ENCODE results near the gene FAM184B. TPM values are rescaled to one million over a fixed set of nuclear protein-coding genes. Genes with fewer than 3 reads are reported as not detected.

FAM184B gene
- 0.10 TPM in 1 of 2 replicates, not detected in the other for total RNA-seq (2014; rRNA removed; shearing (Covaris generic); ENCODE audit: low replicate concordance)

GRCh38 chr4:17781300-17782287 lies at the start of gene FAM184B:
TSS of gene FAM184B (minus strand) at chr4:17781621. CDS start at chr4:17781299, 322 bp downstream.
- Histone ChIP-seq H3K27me3 (no peaks in the 10 kb centered on the region; the same call in 1 of the 2 replicates), H3K36me3 (no peaks in the 10 kb centered on the region), H3K9me3 (no peaks in the 10 kb centered on the region), H3K4me3 (peak within 1 kb of the TSS; percentile 37)
- peak; percentile 6 for DNase-seq

DNA sequence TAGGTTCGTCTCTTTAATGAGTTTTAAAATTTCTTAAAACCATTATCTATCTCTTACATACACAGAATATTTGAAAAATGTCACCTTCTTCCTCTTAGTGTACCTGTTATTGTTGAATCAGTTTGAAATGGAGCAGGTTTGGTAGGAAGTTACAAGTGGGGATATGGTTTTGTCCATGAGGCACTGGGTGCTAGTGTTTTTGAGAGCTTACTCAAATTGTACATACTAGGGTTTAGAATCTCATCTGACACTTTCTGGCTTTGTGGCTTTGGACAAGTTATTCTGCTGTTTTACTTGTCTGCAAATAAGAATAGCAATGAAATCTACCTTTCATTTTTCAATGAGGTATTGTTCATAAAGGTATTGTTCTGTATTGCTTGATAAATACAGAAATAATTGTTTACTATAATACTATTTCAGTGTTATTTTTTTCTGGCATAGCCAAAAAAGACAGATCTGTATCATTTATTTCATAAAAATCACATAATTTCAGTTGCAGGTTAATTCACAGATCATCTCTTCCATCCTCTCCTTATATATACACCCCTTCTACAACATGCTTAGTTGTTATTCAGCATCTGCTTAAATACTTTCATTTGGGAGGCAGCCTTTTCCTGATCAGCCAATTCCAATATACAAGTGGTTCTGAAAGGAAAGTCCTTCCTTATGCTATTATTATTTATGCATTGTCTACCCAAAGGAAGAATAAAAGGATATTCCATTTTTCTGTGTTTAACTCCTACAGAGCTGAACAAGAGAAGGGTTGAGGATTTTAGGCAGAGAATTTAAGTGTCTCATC lies 42.6 kb upstream of the FAM184B start:
- no peak for DNase-seq
- H3K36me3 ChIP-seq: peaks cover 62% of the 10 kb centered on the region
- no peak overlapping the region for H3K4me3 ChIP-seq
- H3K27me3 ChIP-seq: no peaks in the 10 kb centered on the region
- H3K9me3 ChIP-seq: no peaks in the 10 kb centered on the region

- H3K4me3 ChIP-seq: no peak overlapping the region
- H3K36me3 ChIP-seq: peaks cover 45% of the 10 kb centered on the region
- no peak for DNase-seq
- no peaks in the 10 kb centered on the region for H3K27me3 ChIP-seq
- H3K9me3 ChIP-seq: no peaks in the 10 kb centered on the region
Measured at GRCh38 chr4:17817027-17817426, 35.6 kb upstream of the FAM184B start.

GRCh38 chr4:17816142-17816541 lies 34.7 kb upstream of the FAM184B start:
- H3K4me3 ChIP-seq: no peak overlapping the region
- H3K27me3 ChIP-seq: no peaks in the 10 kb centered on the region
- peaks cover 48% of the 10 kb centered on the region for H3K36me3 ChIP-seq
- no peaks in the 10 kb centered on the region for H3K9me3 ChIP-seq
- no peak for DNase-seq

DNA sequence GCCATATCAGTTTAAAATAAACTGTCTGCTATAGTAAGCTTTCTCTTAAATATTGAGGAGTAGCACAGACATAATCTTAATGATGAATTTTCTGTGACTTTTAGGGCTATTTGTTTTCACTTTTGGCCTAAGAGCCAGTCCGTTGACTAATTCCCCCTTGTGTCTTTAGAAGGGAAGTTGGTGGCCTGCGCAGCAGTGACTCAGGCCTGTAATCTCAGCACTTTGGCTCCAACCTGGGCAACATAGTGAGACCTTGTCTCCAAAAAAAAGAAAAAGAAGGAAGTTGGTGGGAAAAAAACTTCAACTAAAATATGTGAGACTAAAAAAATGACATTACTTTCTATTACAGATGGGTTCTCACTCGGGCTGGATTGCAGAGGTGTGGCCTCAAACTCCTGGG lies 32.7 kb upstream of the FAM184B start:
- no peaks in the 10 kb centered on the region for H3K27me3 ChIP-seq
- no peaks in the 10 kb centered on the region for H3K9me3 ChIP-seq
- H3K36me3 ChIP-seq: peaks cover 43% of the 10 kb centered on the region
- no peak for DNase-seq
- no peak overlapping the region for H3K4me3 ChIP-seq

- H3K27me3 ChIP-seq: no peaks in the 10 kb centered on the region
- peaks cover 46% of the 10 kb centered on the region for H3K36me3 ChIP-seq
- peak overlapping the region; percentile 94 for H3K4me3 ChIP-seq
- DNase-seq: no peak
- H3K9me3 ChIP-seq: no peaks in the 10 kb centered on the region
Measured at GRCh38 chr4:17812801-17813200, 31.4 kb upstream of the FAM184B start.

DNA sequence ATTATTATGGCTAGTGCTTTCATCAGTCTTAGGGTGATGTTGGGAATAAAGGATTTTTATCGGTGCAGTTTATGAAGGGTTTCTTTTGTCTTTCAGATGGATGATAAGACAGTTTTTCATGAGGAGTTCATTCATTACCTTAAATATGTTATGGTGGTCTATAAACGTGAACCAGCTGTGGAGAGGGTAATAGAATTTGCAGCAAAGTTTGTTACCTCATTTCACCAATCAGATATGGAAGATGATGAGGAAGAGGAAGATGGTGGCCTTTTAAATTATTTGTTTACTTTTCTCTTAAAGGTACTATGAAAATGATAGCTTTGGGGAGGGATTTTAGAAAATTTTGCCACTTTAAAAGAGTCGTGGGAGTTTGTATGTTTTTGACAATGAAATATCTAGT lies 30.7 kb upstream of the FAM184B start:
- peaks cover 45% of the 10 kb centered on the region for H3K36me3 ChIP-seq
- H3K4me3 ChIP-seq: peak overlapping the region; percentile 94
- no peaks in the 10 kb centered on the region for H3K9me3 ChIP-seq
- no peaks in the 10 kb centered on the region for H3K27me3 ChIP-seq
- no peak for DNase-seq

DNA sequence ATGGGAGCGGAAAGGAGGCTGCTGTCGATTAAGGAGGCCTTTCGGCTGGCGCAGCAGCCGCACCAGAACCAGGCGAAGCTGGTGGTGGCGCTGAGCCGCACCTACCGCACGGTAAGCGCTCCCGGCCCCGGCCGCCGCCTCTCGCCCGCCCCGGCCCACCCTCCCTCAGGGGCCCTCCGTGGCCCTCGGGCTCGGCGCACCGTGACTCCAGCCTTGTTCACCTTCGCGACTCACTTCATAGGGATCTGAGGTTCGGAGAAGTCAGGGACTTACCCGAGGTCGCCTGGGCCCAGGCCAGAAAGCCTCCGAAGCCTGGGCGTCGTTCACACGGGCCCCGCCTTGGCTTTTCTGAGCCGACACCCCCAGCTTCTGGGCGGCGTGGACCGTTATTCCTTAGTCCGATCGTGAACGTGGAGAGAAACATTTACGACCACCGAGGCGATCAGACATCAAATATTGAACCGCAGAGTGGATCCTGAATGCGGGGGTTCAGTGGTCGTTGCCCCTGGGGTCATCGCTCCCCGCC lies 29.7 kb upstream of the FAM184B start:
- H3K9me3 ChIP-seq: no peaks in the 10 kb centered on the region
- peak overlapping the region; percentile 94 for H3K4me3 ChIP-seq
- peak; percentile 27 for DNase-seq
- peaks cover 46% of the 10 kb centered on the region for H3K36me3 ChIP-seq
- no peaks in the 10 kb centered on the region for H3K27me3 ChIP-seq

DNA sequence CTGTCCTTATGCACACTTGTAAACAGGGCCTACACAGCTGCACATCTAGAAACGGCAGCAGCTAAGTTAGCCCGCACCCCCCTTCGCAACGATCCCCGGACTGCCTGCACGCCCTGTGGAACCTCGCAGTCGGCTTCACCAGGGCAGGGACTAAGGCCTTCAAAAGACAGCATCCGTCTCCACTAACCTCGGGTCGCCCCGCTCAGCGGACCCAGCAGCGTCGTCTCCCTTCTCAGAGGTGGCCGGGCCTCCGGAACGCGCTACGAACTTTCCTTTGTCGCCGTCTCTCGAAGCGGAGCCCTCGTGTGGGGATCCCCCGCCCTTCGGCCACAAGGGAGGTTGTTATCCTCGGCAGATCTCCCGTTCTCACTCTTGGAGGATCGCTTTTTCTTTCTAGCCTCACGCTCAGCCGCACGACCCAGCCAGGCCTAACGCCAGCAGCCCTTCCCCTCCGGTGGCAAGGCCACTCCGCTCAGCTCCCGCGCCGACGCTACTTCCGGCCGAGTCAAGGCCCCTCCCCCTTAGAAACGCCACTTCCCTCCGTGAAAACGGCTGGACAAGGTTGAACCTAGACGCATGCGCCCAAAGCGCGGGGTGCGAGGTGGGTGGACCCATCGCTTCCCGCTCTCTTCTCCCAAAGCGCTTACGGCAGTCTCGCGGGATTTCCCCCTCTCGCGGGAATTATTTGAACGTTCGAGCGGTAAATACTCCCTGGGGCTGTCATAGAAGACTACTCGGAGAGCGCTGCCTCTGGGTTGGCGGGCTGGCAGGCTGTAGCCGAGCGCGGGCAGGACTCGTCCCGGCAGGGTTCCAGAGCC lies 29.0 kb upstream of the FAM184B start, which contains the start of the genes DCAF16 and NCAPG:
DCAF16 (minus strand) TSS at position 498 of the 818 bp plus-strand sequence. CDS start 6,616 bp downstream, outside the sequence.
NCAPG (plus strand) TSS at position 720 of the 818 bp plus-strand sequence. CDS start 99 bp downstream, outside the sequence.
- H3K36me3 ChIP-seq: peaks cover 47% of the 10 kb centered on the region
- H3K27me3 ChIP-seq: no peaks in the 10 kb centered on the region
- no peaks in the 10 kb centered on the region for H3K9me3 ChIP-seq
- H3K4me3 ChIP-seq: peak within 1 kb of the TSS; percentile 94
- DNase-seq: peak; percentile 96

DNA sequence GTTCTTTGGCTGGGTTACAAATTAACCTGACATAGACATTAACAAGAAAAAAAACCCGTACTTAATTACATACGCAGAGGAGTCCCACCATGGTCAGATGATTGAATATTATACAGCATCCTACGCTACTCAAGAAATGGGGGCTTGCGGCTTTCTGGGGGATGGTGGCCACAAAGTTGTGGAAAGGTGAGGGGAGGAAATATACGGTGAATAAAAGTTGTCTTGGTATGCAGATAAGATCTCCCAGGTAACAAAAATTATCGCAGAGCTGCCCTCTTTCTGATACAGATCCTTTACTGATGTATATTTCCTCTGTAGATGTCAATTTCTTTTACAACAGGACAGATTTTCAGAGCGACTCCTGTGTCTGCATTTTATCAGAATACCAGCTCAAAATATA lies 28.2 kb upstream of the FAM184B start:
- Histone ChIP-seq H3K4me3 (peak overlapping the region; percentile 94), H3K36me3 (peaks cover 46% of the 10 kb centered on the region), H3K9me3 (no peaks in the 10 kb centered on the region), H3K27me3 (no peaks in the 10 kb centered on the region)
- DNase-seq: no peak

- DNase-seq: no peak
- no peaks in the 10 kb centered on the region for H3K9me3 ChIP-seq
- H3K36me3 ChIP-seq: peaks cover 55% of the 10 kb centered on the region
- H3K27me3 ChIP-seq: no peaks in the 10 kb centered on the region
- H3K4me3 ChIP-seq: peak overlapping the region; percentile 94; the same call in 1 of the 2 replicates
Measured at GRCh38 chr4:17807446-17807845, 26.0 kb upstream of the FAM184B start.

- Histone ChIP-seq H3K27me3 (no peaks in the 10 kb centered on the region), H3K4me3 (no peak overlapping the region), H3K36me3 (peaks cover 54% of the 10 kb centered on the region), H3K9me3 (no peaks in the 10 kb centered on the region)
- no peak for DNase-seq
Measured at GRCh38 chr4:17805580-17806155, 24.2 kb upstream of the FAM184B start.

DNA sequence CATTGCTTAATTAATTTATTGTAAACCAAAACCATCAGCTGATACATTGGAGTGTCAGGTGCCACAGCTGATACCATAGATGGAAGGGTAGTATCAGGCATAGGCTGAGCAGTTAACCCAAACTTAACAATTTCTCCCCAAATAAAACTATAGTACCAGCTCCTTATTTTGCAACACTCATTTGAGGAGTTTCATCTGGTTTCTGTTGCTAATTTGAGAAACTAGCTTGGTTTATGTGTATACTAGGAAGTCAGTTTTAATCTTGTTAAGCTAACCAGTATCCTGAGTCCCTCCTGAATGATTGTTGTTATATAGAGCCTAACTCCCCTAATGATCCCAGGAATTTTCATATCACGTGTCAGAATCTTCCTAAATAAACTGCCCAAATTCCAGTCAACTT lies 16.4 kb upstream of the FAM184B start:
- Histone ChIP-seq H3K36me3 (peaks cover 9% of the 10 kb centered on the region), H3K9me3 (no peaks in the 10 kb centered on the region), H3K27me3 (no peaks in the 10 kb centered on the region), H3K4me3 (no peak overlapping the region)
- DNase-seq: no peak

- Histone ChIP-seq H3K27me3 (no peaks in the 10 kb centered on the region), H3K36me3 (peaks cover 6% of the 10 kb centered on the region), H3K4me3 (no peak overlapping the region), H3K9me3 (no peaks in the 10 kb centered on the region)
- DNase-seq: no peak
Measured at GRCh38 chr4:17794730-17795129, 13.3 kb upstream of the FAM184B start.

- DNase-seq: no peak
- H3K4me3 ChIP-seq: no peak overlapping the region
- peaks cover 5% of the 10 kb centered on the region for H3K36me3 ChIP-seq
- no peaks in the 10 kb centered on the region for H3K9me3 ChIP-seq
- no peaks in the 10 kb centered on the region for H3K27me3 ChIP-seq
Measured at GRCh38 chr4:17788956-17789355, 7.5 kb upstream of the FAM184B start.

- peaks cover 2% of the 10 kb centered on the region; the same call in 1 of the 2 replicates for H3K36me3 ChIP-seq
- H3K27me3 ChIP-seq: no peaks in the 10 kb centered on the region
- no peak overlapping the region for H3K4me3 ChIP-seq
- no peaks in the 10 kb centered on the region for H3K9me3 ChIP-seq
- DNase-seq: no peak
Measured at GRCh38 chr4:17787315-17787714, 5.9 kb upstream of the FAM184B start.
